ENCODE results near the gene C7orf25. TPM values are rescaled to one million over a fixed set of nuclear protein-coding genes. Genes with fewer than 3 reads are reported as not detected.

C7orf25 gene
- total RNA-seq, 1 experiment from 2014 or later, result 5.5 TPM

DNA sequence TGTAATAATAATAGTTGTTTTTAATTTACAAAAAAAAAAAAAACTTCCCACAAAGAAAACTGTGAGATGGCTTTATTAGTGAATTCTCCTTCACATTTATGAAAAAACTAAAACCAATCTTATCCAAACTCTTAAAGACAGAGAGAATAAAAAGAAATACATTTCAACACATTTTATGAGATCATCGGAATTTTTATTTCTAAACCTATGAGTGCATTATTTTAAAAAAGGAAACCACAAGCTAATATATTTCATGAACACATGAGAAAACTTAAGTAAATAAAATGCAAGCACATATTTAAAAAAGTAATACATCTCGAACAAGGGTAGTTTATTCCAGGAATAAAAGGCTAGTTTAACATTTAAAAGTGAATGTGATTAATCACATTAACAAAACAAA, 31.5 kb downstream of the C7orf25 start (continued):
- TF ChIP-seq NR3C1 (CRISPR knock-in tag; conservative IDR thresholded peaks at IDR 0.05; ENCODE audit: low read depth) (no peak), ZNF423 (CRISPR knock-in tag; IDR thresholded peaks at IDR 0.05) (no peak)

DNA sequence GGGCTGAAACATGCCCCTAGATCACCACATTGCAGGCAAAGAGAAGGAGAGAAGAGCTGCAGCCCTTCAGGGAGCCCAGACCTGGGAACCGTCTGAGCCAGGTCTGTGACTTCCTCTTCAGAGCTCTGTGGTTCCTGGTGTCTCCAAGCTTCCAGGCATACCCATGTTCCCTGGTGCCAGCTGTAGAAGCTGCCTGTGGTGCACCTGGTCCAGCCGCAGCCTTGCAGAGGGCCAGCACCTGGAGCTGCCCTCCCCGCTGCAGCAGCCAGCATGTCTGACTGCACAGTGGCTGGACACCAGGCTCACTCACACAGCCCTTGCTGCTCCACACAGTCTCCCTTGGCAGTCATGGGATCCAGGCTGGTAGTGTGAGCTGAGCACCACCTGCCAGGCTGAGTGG, 33.6 kb downstream of the C7orf25 start:
- Mint-ChIP-seq H3K36me3 (peaks cover 49% of the 10 kb centered on the region), H3K27me3 (ENCODE audit: low read depth) (no peaks in the 10 kb centered on the region), H3K4me3 (no peak overlapping the region), H3K4me1 (peaks cover 43% of the 10 kb centered on the region), H3K9me3 (peaks cover 46% of the 10 kb centered on the region), H3K27ac (no peak overlapping the region)
- no peak for TF ChIP-seq CREB1 (CRISPR knock-in tag; IDR thresholded peaks at IDR 0.05)
- no peak for TF ChIP-seq ATF1 (CRISPR knock-in tag; IDR thresholded peaks at IDR 0.05)
- no peak for TF ChIP-seq ZNF138 (CRISPR knock-in tag; conservative IDR thresholded peaks at IDR 0.05)
- TF ChIP-seq GRHL2 (CRISPR knock-in tag; IDR thresholded peaks at IDR 0.05; ENCODE audit: insufficient replicate concordance, severe bottlenecking), result no peak
- TF ChIP-seq, protein P1, sequence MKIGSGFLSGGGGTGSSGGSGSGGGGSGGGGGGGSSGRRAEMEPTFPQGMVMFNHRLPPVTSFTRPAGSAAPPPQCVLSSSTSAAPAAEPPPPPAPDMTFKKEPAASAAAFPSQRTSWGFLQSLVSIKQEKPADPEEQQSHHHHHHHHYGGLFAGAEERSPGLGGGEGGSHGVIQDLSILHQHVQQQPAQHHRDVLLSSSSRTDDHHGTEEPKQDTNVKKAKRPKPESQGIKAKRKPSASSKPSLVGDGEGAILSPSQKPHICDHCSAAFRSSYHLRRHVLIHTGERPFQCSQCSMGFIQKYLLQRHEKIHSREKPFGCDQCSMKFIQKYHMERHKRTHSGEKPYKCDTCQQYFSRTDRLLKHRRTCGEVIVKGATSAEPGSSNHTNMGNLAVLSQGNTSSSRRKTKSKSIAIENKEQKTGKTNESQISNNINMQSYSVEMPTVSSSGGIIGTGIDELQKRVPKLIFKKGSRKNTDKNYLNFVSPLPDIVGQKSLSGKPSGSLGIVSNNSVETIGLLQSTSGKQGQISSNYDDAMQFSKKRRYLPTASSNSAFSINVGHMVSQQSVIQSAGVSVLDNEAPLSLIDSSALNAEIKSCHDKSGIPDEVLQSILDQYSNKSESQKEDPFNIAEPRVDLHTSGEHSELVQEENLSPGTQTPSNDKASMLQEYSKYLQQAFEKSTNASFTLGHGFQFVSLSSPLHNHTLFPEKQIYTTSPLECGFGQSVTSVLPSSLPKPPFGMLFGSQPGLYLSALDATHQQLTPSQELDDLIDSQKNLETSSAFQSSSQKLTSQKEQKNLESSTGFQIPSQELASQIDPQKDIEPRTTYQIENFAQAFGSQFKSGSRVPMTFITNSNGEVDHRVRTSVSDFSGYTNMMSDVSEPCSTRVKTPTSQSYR (CRISPR knock-in tag; IDR thresholded peaks at IDR 0.05), result no peak
- TF ChIP-seq, protein P2, sequence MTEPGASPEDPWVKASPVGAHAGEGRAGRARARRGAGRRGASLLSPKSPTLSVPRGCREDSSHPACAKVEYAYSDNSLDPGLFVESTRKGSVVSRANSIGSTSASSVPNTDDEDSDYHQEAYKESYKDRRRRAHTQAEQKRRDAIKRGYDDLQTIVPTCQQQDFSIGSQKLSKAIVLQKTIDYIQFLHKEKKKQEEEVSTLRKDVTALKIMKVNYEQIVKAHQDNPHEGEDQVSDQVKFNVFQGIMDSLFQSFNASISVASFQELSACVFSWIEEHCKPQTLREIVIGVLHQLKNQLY (CRISPR knock-in tag; IDR thresholded peaks at IDR 0.05), result no peak
- TF ChIP-seq, protein P3, sequence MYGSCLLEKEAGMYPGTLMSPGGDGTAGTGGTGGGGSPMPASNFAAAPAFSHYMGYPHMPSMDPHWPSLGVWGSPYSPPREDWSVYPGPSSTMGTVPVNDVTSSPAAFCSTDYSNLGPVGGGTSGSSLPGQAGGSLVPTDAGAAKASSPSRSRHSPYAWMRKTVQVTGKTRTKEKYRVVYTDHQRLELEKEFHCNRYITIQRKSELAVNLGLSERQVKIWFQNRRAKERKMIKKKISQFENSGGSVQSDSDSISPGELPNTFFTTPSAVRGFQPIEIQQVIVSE (CRISPR knock-in tag; IDR thresholded peaks at IDR 0.05; ENCODE audit: borderline replicate concordance), result no peak
- TF ChIP-seq TP53 (CRISPR knock-in tag; IDR thresholded peaks at IDR 0.05), result no peak
- TF ChIP-seq, protein P4, sequence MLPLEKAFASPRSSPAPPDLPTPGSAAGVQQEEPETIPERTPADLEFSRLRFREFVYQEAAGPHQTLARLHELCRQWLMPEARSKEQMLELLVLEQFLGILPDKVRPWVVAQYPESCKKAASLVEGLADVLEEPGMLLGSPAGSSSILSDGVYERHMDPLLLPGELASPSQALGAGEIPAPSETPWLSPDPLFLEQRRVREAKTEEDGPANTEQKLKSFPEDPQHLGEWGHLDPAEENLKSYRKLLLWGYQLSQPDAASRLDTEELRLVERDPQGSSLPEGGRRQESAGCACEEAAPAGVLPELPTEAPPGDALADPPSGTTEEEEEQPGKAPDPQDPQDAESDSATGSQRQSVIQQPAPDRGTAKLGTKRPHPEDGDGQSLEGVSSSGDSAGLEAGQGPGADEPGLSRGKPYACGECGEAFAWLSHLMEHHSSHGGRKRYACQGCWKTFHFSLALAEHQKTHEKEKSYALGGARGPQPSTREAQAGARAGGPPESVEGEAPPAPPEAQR (CRISPR knock-in tag; IDR thresholded peaks at IDR 0.05), result no peak
- TF ChIP-seq TEAD4 (CRISPR knock-in tag; IDR thresholded peaks at IDR 0.05), result no peak
- no peak for TF ChIP-seq ZNF263 (CRISPR knock-in tag; IDR thresholded peaks at IDR 0.05; ENCODE audit: low read depth)
- TF ChIP-seq JUN (CRISPR knock-in tag; IDR thresholded peaks at IDR 0.05), result no peak
- TF ChIP-seq ZNF423 (CRISPR knock-in tag; IDR thresholded peaks at IDR 0.05), result no peak
- TF ChIP-seq IRF2 (CRISPR knock-in tag; IDR thresholded peaks at IDR 0.05; ENCODE audit: borderline replicate concordance, low read depth), result no peak
- no peak for TF ChIP-seq NR1H2 (CRISPR knock-in tag; IDR thresholded peaks at IDR 0.05)
- DNase-seq (ENCODE audit: low spot score) (no peak), ATAC-seq (no peak)
- POLR2A ChIA-PET, result interaction anchor here (1.6 kb wide), 1 partner anchor 10 kb away, joined by 5 read pairs; no protein-coding TSS in a partner anchor
- CTCF ChIA-PET, result interaction anchor here (1.2 to 1.5 kb wide), 2 partner anchors 935 to 938 kb away, joined by 3 to 5 read pairs; no protein-coding TSS in a partner anchor

DNA sequence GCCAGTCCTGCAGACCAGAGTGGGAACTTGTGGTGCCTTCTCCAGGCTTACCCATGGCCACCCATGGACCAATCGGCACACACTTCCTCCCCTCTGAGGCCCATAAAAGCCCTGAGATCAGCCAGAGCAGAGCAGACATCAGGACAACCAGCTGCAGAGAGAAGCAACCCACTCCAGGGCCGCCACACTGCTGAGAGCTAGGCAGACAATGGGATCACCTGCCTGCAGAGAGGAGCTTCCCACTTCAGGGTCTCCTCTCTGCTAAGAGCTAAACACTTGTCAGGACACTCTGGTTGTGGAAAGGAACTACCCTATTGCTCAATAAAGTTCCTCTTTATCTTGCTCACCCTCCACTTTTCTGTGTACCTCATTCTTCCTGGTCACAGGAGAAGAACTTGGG, 34.0 kb downstream of the C7orf25 start:
- no peak for ATAC-seq
- Mint-ChIP-seq H3K27ac (no peak overlapping the region), H3K4me3 (no peak overlapping the region), H3K36me3 (peaks cover 49% of the 10 kb centered on the region), H3K4me1 (peaks cover 47% of the 10 kb centered on the region), H3K27me3 (ENCODE audit: low read depth) (no peaks in the 10 kb centered on the region), H3K9me3 (peaks cover 46% of the 10 kb centered on the region)
- ChIA-PET CTCF (interaction anchor here (0.7 to 2.0 kb wide), 6 partner anchors 11 to 937 kb away, joined by 3 to 8 read pairs (median 4); no protein-coding TSS in a partner anchor), POLR2A (interaction anchor here (1.6 kb wide), 1 partner anchor 11 kb away, joined by 5 read pairs; no protein-coding TSS in a partner anchor)
- no peak for DNase-seq (ENCODE audit: low spot score)
- TF ChIP-seq GTF2I (CRISPR knock-in tag; conservative IDR thresholded peaks at IDR 0.05) (no peak), GRHL2 (CRISPR knock-in tag; IDR thresholded peaks at IDR 0.05; ENCODE audit: insufficient replicate concordance, severe bottlenecking) (no peak), IRF2 (CRISPR knock-in tag; IDR thresholded peaks at IDR 0.05; ENCODE audit: borderline replicate concordance, low read depth) (no peak)
- TF ChIP-seq, protein P5, sequence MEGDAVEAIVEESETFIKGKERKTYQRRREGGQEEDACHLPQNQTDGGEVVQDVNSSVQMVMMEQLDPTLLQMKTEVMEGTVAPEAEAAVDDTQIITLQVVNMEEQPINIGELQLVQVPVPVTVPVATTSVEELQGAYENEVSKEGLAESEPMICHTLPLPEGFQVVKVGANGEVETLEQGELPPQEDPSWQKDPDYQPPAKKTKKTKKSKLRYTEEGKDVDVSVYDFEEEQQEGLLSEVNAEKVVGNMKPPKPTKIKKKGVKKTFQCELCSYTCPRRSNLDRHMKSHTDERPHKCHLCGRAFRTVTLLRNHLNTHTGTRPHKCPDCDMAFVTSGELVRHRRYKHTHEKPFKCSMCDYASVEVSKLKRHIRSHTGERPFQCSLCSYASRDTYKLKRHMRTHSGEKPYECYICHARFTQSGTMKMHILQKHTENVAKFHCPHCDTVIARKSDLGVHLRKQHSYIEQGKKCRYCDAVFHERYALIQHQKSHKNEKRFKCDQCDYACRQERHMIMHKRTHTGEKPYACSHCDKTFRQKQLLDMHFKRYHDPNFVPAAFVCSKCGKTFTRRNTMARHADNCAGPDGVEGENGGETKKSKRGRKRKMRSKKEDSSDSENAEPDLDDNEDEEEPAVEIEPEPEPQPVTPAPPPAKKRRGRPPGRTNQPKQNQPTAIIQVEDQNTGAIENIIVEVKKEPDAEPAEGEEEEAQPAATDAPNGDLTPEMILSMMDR (IDR thresholded peaks at IDR 0.05), result no peak
- TF ChIP-seq, protein P6, sequence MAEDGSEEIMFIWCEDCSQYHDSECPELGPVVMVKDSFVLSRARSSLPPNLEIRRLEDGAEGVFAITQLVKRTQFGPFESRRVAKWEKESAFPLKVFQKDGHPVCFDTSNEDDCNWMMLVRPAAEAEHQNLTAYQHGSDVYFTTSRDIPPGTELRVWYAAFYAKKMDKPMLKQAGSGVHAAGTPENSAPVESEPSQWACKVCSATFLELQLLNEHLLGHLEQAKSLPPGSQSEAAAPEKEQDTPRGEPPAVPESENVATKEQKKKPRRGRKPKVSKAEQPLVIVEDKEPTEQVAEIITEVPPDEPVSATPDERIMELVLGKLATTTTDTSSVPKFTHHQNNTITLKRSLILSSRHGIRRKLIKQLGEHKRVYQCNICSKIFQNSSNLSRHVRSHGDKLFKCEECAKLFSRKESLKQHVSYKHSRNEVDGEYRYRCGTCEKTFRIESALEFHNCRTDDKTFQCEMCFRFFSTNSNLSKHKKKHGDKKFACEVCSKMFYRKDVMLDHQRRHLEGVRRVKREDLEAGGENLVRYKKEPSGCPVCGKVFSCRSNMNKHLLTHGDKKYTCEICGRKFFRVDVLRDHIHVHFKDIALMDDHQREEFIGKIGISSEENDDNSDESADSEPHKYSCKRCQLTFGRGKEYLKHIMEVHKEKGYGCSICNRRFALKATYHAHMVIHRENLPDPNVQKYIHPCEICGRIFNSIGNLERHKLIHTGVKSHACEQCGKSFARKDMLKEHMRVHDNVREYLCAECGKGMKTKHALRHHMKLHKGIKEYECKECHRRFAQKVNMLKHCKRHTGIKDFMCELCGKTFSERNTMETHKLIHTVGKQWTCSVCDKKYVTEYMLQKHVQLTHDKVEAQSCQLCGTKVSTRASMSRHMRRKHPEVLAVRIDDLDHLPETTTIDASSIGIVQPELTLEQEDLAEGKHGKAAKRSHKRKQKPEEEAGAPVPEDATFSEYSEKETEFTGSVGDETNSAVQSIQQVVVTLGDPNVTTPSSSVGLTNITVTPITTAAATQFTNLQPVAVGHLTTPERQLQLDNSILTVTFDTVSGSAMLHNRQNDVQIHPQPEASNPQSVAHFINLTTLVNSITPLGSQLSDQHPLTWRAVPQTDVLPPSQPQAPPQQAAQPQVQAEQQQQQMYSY (CRISPR knock-in tag; IDR thresholded peaks at IDR 0.05), result no peak
